Erythroblast (primary cell): ENCODE data around the gene PWP1.

ENCODE experiments used
- GATA1 ChIP-seq: IDR thresholded peaks from 2 replicates; pipeline ENCODE4 v1.6.1; 2011; ENCODE audit warnings: low read depth, mild to moderate bottlenecking, control low read depth, low read length, moderate library complexity
- POLR2A ChIP-seq: IDR thresholded peaks from 2 replicates; pipeline ENCODE4 v1.6.1; 2011; ENCODE audit warnings: mild to moderate bottlenecking, low read length

DNA sequence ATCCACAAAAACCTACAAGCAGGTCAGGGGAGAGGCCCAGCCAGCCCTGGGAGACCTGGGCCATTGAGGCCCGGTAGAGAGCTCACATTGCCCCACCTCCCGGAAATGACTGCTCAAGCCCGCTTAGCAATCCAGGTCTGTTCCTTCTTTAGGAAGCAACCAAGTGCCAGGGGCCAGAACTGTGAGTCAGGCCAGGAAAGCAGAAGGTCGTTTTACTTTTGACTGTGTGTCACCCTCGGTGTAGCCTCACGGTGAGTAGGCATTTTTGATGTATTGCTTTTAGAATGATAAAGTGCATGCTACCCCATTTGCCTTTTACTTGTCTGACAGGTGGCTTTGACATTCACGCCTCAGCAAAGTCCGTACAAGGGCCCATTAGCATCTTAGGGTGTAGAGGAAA lies 25.4 kb upstream of the PWP1 start:
- TF ChIP-seq POLR2A (no peak), GATA1 (no peak)
